Measurements from ENCODE around the gene YTHDC1. TPM values are rescaled to one million over a fixed set of nuclear protein-coding genes. Genes with fewer than 3 reads are reported as not detected.

YTHDC1 gene
- total and polyA plus RNA-seq, 2 of the 13 experiments (the other 11 are each of a cell fraction or from before 2014, with no cell fraction given): 37.3 to 56.8 TPM

DNA sequence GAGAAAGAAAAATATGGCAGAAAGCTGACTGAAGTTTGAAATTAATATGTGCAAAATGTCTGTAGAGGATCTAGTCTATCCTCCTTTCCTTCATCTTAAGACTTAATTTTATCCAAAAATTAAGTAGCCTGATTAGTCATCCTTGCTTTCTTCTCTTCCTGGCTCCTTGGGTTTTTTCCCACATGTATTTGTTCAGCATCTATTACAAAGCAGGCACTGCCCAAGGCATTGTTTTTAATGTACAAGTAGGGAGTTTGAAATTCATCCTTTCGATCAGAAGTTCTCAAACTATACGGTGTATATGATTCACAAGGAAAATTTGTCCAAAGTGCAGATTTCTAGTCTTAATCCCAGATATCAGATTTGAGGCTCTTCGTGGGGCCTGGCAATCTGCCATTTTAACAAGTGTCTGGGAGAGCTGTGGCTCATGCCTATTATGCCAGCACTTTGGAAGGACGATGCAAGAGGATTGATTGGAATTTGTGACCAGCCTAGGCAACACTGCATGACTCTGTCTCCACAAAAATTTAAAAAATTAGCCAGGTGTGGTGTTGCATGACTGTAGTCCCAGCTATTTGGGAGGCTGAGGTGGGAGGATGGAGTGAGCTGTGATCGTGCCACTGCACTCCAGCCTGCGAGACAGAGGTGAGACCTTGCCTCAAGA is 19.4 kb upstream of the YTHDC1 start:
- CTCF ChIA-PET (ENCODE audit: low intra/inter-chr PET ratio, low total read pairs): no interaction called here
- Histone ChIP-seq H3K9me3 (ENCODE audit: low read length) (no peaks in the 10 kb centered on the region), H3K79me2 (ENCODE audit: insufficient read depth, low read length) (no peaks in the 10 kb centered on the region), H3K4me2 (ENCODE audit: low read depth, low read length) (no peak overlapping the region), H4K20me1 (ENCODE audit: insufficient read depth, low read length) (no peaks in the 10 kb centered on the region), H3K4me3 (replicated peaks in 1 of 3; ENCODE audit: insufficient read depth in 1 of 3, low read depth in 2 of 3, low read length in 3 of 3) (no peak overlapping the region), H3K27ac (ENCODE audit: extremely low read length, insufficient read depth, low read length) (no peak overlapping the region), H2AFZ (ENCODE audit: low read length) (no peak overlapping the region), H3K4me1 (ENCODE audit: insufficient read depth, low read length) (peaks cover 12% of the 10 kb centered on the region), H3K9ac (ENCODE audit: insufficient read depth, low read depth, low read length) (no peak overlapping the region), H3K27me3 (ENCODE audit: control insufficient read depth in 1 of 2, insufficient read depth in 2 of 2, low read length in 2 of 2) (no peaks in the 10 kb centered on the region; a peak in 1 of 5 replicates), H3K36me3 (replicated peaks in 1 of 2; ENCODE audit: control insufficient read depth in 1 of 2, insufficient read depth in 2 of 2, low read length in 2 of 2) (no peaks in the 10 kb centered on the region)
- TF ChIP-seq, protein P1, sequence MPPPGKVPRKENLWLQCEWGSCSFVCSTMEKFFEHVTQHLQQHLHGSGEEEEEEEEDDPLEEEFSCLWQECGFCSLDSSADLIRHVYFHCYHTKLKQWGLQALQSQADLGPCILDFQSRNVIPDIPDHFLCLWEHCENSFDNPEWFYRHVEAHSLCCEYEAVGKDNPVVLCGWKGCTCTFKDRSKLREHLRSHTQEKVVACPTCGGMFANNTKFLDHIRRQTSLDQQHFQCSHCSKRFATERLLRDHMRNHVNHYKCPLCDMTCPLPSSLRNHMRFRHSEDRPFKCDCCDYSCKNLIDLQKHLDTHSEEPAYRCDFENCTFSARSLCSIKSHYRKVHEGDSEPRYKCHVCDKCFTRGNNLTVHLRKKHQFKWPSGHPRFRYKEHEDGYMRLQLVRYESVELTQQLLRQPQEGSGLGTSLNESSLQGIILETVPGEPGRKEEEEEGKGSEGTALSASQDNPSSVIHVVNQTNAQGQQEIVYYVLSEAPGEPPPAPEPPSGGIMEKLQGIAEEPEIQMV (CRISPR knock-in tag; IDR thresholded peaks at IDR 0.05; ENCODE audit: low read depth): no peak
- TF ChIP-seq ZNF326 (CRISPR knock-in tag; IDR thresholded peaks at IDR 0.05; ENCODE audit: borderline replicate concordance) (no peak), ZBTB38 (CRISPR knock-in tag; IDR thresholded peaks at IDR 0.05) (no peak), ZNF577 (CRISPR knock-in tag; IDR thresholded peaks at IDR 0.05; ENCODE audit: borderline replicate concordance, low read depth) (no peak), TP53 (CRISPR knock-in tag; conservative IDR thresholded peaks at IDR 0.05) (no peak), ZNF367 (CRISPR knock-in tag; IDR thresholded peaks at IDR 0.05; ENCODE audit: borderline replicate concordance) (no peak), ZNF7 (CRISPR knock-in tag; IDR thresholded peaks at IDR 0.05) (no peak), ZNF136 (CRISPR knock-in tag; IDR thresholded peaks at IDR 0.05; ENCODE audit: low read depth) (no peak), PRPF4 (IDR thresholded peaks at IDR 0.05; ENCODE audit: low read depth, low read length, poor library complexity, severe bottlenecking) (no peak), PITX1 (CRISPR knock-in tag; IDR thresholded peaks at IDR 0.05) (no peak), SOX5 (CRISPR knock-in tag; IDR thresholded peaks at IDR 0.05; ENCODE audit: borderline replicate concordance) (no peak), SIN3B (IDR thresholded peaks at IDR 0.05; ENCODE audit: low read length) (no peak)
- TF ChIP-seq, protein P2, sequence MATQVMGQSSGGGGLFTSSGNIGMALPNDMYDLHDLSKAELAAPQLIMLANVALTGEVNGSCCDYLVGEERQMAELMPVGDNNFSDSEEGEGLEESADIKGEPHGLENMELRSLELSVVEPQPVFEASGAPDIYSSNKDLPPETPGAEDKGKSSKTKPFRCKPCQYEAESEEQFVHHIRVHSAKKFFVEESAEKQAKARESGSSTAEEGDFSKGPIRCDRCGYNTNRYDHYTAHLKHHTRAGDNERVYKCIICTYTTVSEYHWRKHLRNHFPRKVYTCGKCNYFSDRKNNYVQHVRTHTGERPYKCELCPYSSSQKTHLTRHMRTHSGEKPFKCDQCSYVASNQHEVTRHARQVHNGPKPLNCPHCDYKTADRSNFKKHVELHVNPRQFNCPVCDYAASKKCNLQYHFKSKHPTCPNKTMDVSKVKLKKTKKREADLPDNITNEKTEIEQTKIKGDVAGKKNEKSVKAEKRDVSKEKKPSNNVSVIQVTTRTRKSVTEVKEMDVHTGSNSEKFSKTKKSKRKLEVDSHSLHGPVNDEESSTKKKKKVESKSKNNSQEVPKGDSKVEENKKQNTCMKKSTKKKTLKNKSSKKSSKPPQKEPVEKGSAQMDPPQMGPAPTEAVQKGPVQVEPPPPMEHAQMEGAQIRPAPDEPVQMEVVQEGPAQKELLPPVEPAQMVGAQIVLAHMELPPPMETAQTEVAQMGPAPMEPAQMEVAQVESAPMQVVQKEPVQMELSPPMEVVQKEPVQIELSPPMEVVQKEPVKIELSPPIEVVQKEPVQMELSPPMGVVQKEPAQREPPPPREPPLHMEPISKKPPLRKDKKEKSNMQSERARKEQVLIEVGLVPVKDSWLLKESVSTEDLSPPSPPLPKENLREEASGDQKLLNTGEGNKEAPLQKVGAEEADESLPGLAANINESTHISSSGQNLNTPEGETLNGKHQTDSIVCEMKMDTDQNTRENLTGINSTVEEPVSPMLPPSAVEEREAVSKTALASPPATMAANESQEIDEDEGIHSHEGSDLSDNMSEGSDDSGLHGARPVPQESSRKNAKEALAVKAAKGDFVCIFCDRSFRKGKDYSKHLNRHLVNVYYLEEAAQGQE (IDR thresholded peaks at IDR 0.05; ENCODE audit: borderline replicate concordance in 1 of 2, low read depth in 1 of 2, low read length in 2 of 2): no peak
- no TSS peak for BruUV-seq (replicated peaks)
- DNase-seq (ENCODE audit: low spot score) (no peak), FAIRE-seq (peak; percentile 8), ATAC-seq (no peak)
- POLR2A ChIA-PET: no interaction called here
- 28% methylated on average over 6 of the region's 6 CpGs for WGBS (ENCODE audit: low lambda C conversion rate)
- in situ Hi-C loops (cut with HindIII; ENCODE audit: extremely low pct_ligation_motif_present, low pct_unique_long_range_greater_than_20kb) (no loop called here), intact Hi-C loops (cut with micrococcal nuclease; ENCODE audit: unreplicated experiment) (no loop called here)
